Measurements from ENCODE around the gene MRPS30. TPM values are rescaled to one million over a fixed set of nuclear protein-coding genes. Genes with fewer than 3 reads are reported as not detected.
"Not testable (repeated sequence)": the region's sequence is repeated elsewhere in the genome, so short reads cannot be mapped to it uniquely, and the experiment has no call there.

MRPS30 gene
- total and polyA plus RNA-seq, 8 donors = 36.3 to 64.7 (median 56.9) TPM

DNA sequence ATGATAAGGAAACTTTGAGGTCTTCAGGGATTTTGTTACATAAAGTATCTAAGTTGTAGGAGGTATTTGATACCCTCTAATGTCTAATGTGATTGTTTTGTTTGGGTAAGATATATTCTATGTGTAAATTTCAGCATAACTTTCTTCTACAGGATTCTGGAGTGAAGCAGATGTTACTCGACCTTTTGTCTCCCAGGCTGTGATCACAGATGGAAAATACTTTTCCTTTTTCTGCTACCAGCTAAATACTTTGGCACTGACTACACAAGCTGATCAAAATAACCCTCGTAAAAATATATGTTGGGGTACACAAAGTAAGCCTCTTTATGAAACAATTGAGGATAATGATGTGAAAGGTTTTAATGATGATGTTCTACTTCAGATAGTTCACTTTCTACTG, 6.0 kb downstream of the MRPS30 start:
- peaks cover 0 to 77% of the 10 kb centered on the region in 2 donors for H3K36me3 ChIP-seq
- ATAC-seq (no peak), DNase-seq (no peak)
- intact Hi-C loops (cut with DNase I) = no loop called here
- H3K9me3 ChIP-seq = no peaks in the 10 kb centered on the region
- TF ChIP-seq, protein P1, sequence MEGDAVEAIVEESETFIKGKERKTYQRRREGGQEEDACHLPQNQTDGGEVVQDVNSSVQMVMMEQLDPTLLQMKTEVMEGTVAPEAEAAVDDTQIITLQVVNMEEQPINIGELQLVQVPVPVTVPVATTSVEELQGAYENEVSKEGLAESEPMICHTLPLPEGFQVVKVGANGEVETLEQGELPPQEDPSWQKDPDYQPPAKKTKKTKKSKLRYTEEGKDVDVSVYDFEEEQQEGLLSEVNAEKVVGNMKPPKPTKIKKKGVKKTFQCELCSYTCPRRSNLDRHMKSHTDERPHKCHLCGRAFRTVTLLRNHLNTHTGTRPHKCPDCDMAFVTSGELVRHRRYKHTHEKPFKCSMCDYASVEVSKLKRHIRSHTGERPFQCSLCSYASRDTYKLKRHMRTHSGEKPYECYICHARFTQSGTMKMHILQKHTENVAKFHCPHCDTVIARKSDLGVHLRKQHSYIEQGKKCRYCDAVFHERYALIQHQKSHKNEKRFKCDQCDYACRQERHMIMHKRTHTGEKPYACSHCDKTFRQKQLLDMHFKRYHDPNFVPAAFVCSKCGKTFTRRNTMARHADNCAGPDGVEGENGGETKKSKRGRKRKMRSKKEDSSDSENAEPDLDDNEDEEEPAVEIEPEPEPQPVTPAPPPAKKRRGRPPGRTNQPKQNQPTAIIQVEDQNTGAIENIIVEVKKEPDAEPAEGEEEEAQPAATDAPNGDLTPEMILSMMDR (IDR thresholded peaks at IDR 0.05) = no peak
- H3K27ac ChIP-seq = no peak overlapping the region
- H3K4me1 ChIP-seq = peaks cover 9 to 20% of the 10 kb centered on the region in 2 donors
- H3K27me3 ChIP-seq = no peaks in the 10 kb centered on the region
- no peak overlapping the region for H3K4me3 ChIP-seq

DNA sequence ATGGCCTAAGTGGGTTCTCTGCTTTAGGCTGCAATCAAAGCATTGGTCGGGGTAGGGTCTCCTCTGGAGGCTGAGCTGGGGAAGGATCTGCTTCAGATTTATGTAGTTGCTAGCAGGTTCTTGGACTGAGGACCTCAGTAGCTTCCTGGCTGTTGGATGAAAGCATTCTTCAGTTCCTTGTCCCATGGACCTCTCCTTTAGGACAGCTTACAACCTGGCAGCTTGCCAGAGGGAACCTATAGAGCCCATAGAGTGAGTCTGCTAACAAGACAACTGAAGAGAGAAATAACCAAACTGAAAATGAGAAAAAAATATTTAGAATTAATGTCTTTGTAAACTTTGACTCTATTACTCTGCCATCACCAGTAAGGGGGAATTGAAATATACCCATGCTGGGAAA, 12.4 kb downstream of the MRPS30 start:
- Histone ChIP-seq H3K27me3 (no peaks in the 10 kb centered on the region), H3K36me3 (peaks cover 0 to 34% of the 10 kb centered on the region in 2 donors), H3K27ac (no peak overlapping the region), H3K4me3 (no peak overlapping the region), H3K9me3 (no peaks in the 10 kb centered on the region), H3K4me1 (no peaks in the 10 kb centered on the region)
- intact Hi-C loops (cut with DNase I) = no loop called here
- DNase-seq (no peak), ATAC-seq (no peak)
- TF ChIP-seq, protein P1 (IDR thresholded peaks at IDR 0.05) = no peak

DNA sequence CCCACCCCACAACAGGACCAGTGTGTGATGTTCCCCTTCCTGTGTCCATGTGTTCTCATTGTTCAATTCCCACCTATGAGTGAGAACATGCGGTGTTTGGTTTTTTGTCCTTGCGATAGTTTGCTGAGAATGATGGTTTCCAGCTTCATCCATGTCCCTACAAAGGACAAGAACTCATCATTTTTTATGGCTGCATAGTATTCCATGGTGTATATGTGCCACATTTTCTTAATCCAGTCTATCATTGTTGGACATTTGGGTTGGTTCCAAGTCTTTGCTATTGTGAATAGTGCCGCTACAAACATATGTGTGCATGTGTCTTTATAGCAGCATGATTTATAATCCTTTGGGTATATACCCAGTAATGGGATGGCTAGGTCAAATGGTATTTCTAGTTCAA, 15.9 kb downstream of the MRPS30 start:
- not testable (repeated sequence) for H3K9me3 ChIP-seq

DNA sequence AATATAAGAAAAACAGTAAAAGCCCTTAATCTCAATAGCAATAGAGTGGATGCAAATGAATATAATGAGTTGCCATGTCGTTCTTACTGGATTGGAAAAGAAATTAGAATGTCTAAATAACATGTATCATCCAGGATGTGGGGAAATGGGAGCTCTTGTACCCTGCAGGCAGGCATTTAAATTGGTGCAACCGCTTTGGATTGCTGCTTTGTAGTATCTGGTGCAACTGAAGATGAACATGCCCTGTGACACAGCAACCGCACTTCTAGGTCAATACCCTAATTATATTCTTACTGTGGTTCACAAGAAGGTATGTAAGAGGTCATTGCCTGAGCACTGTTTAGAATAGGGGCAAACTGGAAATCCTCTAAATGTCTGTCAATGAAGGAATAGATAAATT, 18.9 kb downstream of the MRPS30 start:
- Histone ChIP-seq H3K27me3 (no peaks in the 10 kb centered on the region), H3K27ac (no peak overlapping the region), H3K36me3 (peaks cover 0 to 4% of the 10 kb centered on the region in 2 donors), H3K4me1 (no peaks in the 10 kb centered on the region), H3K9me3 (no peaks in the 10 kb centered on the region), H3K4me3 (no peak overlapping the region)
- DNase-seq (no peak), ATAC-seq (no peak)
- TF ChIP-seq, protein P1 (IDR thresholded peaks at IDR 0.05) = no peak
- intact Hi-C loops (cut with DNase I) = no loop called here

More for the DNA sequence above, 15.9 kb downstream of the MRPS30 start:
- DNase-seq; H3K36me3 ChIP-seq; ATAC-seq; H3K27ac ChIP-seq; H3K4me3 ChIP-seq; intact Hi-C loops (cut with DNase I); H3K4me1 ChIP-seq; H3K27me3 ChIP-seq: not testable (repeated sequence)

DNA sequence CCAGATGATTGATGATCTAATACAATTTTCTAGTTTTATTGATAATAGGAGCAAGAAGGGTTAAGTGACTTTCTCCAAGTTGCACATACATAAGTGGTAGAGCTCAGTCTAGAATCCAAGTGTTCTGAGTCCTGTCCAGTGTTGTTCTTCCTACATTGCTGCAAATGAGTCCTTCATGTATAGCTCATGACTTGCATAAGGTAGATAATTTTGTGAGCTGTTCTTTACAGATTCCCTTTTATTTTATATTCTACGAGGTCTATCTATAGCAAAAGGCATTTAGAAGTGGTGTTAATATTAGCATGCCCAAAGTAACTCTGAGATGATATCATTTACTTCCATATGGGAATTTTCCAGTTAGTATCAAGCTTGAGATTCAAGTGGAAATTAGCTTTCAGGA, 20.0 kb downstream of the MRPS30 start:
- no peak for ATAC-seq

DNA sequence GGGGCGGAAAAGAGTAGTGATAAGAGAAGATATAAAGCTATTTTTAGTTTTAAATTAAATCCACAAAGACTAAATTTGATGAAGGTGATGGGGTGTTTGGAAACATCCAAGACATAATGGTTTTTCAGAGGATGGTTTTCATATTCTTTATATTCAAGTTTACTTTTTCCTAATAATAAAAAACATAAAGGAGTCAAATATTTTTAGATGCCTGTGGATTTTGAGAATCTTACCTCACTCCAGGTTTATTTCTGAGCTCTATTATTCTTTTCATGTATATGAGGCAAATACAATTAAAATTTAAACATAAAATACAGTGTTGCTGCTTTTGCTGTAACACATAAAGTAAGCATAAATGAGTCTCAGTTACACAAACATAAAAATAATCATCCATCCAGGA, 22.2 kb downstream of the MRPS30 start:
- Histone ChIP-seq H3K36me3 (no peaks in the 10 kb centered on the region), H3K27me3 (no peaks in the 10 kb centered on the region), H3K27ac (no peak overlapping the region), H3K4me3 (no peak overlapping the region), H3K4me1 (no peaks in the 10 kb centered on the region), H3K9me3 (no peaks in the 10 kb centered on the region)
- ATAC-seq (no peak), DNase-seq (no peak)
- TF ChIP-seq, protein P1 (IDR thresholded peaks at IDR 0.05) = no peak
- intact Hi-C loops (cut with DNase I) = no loop called here

More for the DNA sequence above, 20.0 kb downstream of the MRPS30 start:
- TF ChIP-seq, protein P1 (IDR thresholded peaks at IDR 0.05) = no peak
- intact Hi-C loops (cut with DNase I) = no loop called here
- H3K9me3 ChIP-seq = no peaks in the 10 kb centered on the region
- H3K4me3 ChIP-seq = no peak overlapping the region
- no peak overlapping the region for H3K27ac ChIP-seq
- DNase-seq = no peak
- no peaks in the 10 kb centered on the region for H3K27me3 ChIP-seq
- H3K36me3 ChIP-seq = peaks cover 0 to 4% of the 10 kb centered on the region in 2 donors
- no peaks in the 10 kb centered on the region for H3K4me1 ChIP-seq
